CD4-positive, CD25-positive, alpha-beta regulatory T cell (primary cell): ENCODE measurements around the gene PPM1H. TPM values are rescaled to one million over a fixed set of nuclear protein-coding genes. Genes with fewer than 3 reads are reported as not detected.
"Not testable (repeated sequence)": the region's sequence is repeated elsewhere in the genome, so short reads cannot be mapped to it uniquely, and the experiment has no call there.

ENCODE experiments used
- ATAC-seq, 2 donors: fragments of 150-1000 bp; cut with Tn5 transposase; one replicate each; pipeline ENCODE4 v1.10.0; 2021; ENCODE audit warnings: low read depth in 2 of 2, moderate number of reproducible peaks in 2 of 2, moderate library complexity in 1 of 2
- DNase-seq, 3 donors: peaks; one replicate each; pipeline versions ENCODE4 v3.0.0 to v3.0.0-alpha.2; 2012 to 2022; ENCODE audit warnings: mixed read lengths in 1 of 3
- H3K27ac ChIP-seq: one replicate; pipeline ENCODE4 v1.7.0; 2013; ENCODE audit warnings: mild to moderate bottlenecking, low read length; ENCODE audit not compliant: insufficient read depth, poor library complexity, severe bottlenecking
- H3K27me3 ChIP-seq: one replicate; pipeline ENCODE4 v1.7.0; 2013; ENCODE audit warnings: low read length; ENCODE audit not compliant: control insufficient read depth, insufficient read depth
- H3K36me3 ChIP-seq: one replicate; pipeline ENCODE4 v1.7.0; 2013; ENCODE audit warnings: mild to moderate bottlenecking, low read length, moderate library complexity; ENCODE audit not compliant: control insufficient read depth, insufficient read depth
- H3K4me1 ChIP-seq: 2 replicates; pipeline ENCODE4 v1.7.0; 2013; ENCODE audit warnings: mild to moderate bottlenecking, low read length; ENCODE audit not compliant: insufficient read depth, control insufficient read depth, poor library complexity, severe bottlenecking
- H3K4me3 ChIP-seq: one replicate; pipeline ENCODE4 v1.7.0; 2013; ENCODE audit warnings: low read depth, mild to moderate bottlenecking, low read length, moderate library complexity
- H3K9me3 ChIP-seq, 2 experiments: 1 replicate in 1 of 2; 2 replicates in 1 of 2; pipeline ENCODE4 v1.7.0; 2013; ENCODE audit warnings: low read length in 2 of 2, mild to moderate bottlenecking in 1 of 2, moderate library complexity in 1 of 2; ENCODE audit not compliant: control insufficient read depth in 2 of 2
- H3K27ac Mint-ChIP-seq, 3 donors: one replicate each; pipeline ENCODE4 v1.8.0; 2020 to 2022; ENCODE audit warnings: mild to moderate bottlenecking in 3 of 3, mixed read lengths in 3 of 3, moderate library complexity in 2 of 3
- H3K27me3 Mint-ChIP-seq: one replicate; pipeline ENCODE4 v1.8.0; 2022; ENCODE audit warnings: mild to moderate bottlenecking, mixed read lengths
- H3K36me3 Mint-ChIP-seq: one replicate; pipeline ENCODE4 v1.8.0; 2020; ENCODE audit warnings: mixed read lengths
- H3K4me1 Mint-ChIP-seq, 4 donors: one replicate each; pipeline ENCODE4 v1.8.0; 2020 to 2022; ENCODE audit warnings: mixed read lengths in 4 of 4, mild to moderate bottlenecking in 1 of 4
- H3K4me3 Mint-ChIP-seq, 4 donors: one replicate each; pipeline ENCODE4 v1.8.0; 2020 to 2022; ENCODE audit warnings: mild to moderate bottlenecking in 4 of 4, mixed read lengths in 4 of 4, moderate library complexity in 3 of 4
- H3K9me3 Mint-ChIP-seq, 7 donors: one replicate each; pipeline ENCODE4 v1.8.0; 2020 to 2022; ENCODE audit warnings: mixed read lengths in 7 of 7, mild to moderate bottlenecking in 3 of 7, moderate library complexity in 2 of 7
- polyA plus RNA-seq, 4 donors: library from polyadenylated mRNA; unstranded; fragments of 300-500 nt; fragmentation: Illumina TruSeq; gene quantifications; one replicate each; pipeline ENCODE4 v1.2.3, GENCODE V29; 2021
- total RNA-seq: library from RNA; stranded (reverse); gene quantifications from one replicate; pipeline ENCODE4 v1.2.3, GENCODE V29; 2022

Gene PPM1H
- total and polyA plus RNA-seq, 5 donors from 2014 or later = 0.03 to 0.99 TPM; not detected in 3

GRCh38 chr12:62888454-62889110 is 46.4 kb downstream of the PPM1H start:
- no peak overlapping the region for H3K27ac Mint-ChIP-seq
- peaks cover 0 to 6% (median 0%) of the 10 kb centered on the region in 7 donors for H3K9me3 Mint-ChIP-seq
- H3K9me3 ChIP-seq = no peaks in the 10 kb centered on the region
- no peak for DNase-seq
- no peaks in the 10 kb centered on the region for H3K27me3 ChIP-seq
- H3K27me3 Mint-ChIP-seq = no peaks in the 10 kb centered on the region
- no peak for ATAC-seq
- no peaks in the 10 kb centered on the region for H3K36me3 ChIP-seq
- no peak overlapping the region for H3K4me3 Mint-ChIP-seq
- no peak overlapping the region for H3K4me3 ChIP-seq
- H3K4me1 Mint-ChIP-seq = no peaks in the 10 kb centered on the region
- H3K4me1 ChIP-seq = no peaks in the 10 kb centered on the region
- H3K36me3 Mint-ChIP-seq = no peaks in the 10 kb centered on the region
- H3K27ac ChIP-seq = no peak overlapping the region

- H3K9me3 Mint-ChIP-seq = peaks cover 0 to 6% (median 0%) of the 10 kb centered on the region in 7 donors
- H3K4me1 Mint-ChIP-seq = no peaks in the 10 kb centered on the region
- DNase-seq (no peak), ATAC-seq (no peak)
- H3K27ac Mint-ChIP-seq = no peak overlapping the region
- H3K4me3 Mint-ChIP-seq = no peak overlapping the region
- H3K27me3 Mint-ChIP-seq = no peaks in the 10 kb centered on the region
- no peaks in the 10 kb centered on the region for H3K36me3 Mint-ChIP-seq
- H3K27ac ChIP-seq = no peak overlapping the region
- no peaks in the 10 kb centered on the region for H3K36me3 ChIP-seq
- H3K4me1 ChIP-seq = no peaks in the 10 kb centered on the region
- no peaks in the 10 kb centered on the region for H3K27me3 ChIP-seq
- no peaks in the 10 kb centered on the region for H3K9me3 ChIP-seq
- H3K4me3 ChIP-seq = no peak overlapping the region
Observed at GRCh38 chr12:62886796-62887195, 48.2 kb downstream of the PPM1H start.

- Mint-ChIP-seq H3K9me3 (peaks cover 0 to 5% (median 0%) of the 10 kb centered on the region in 7 donors), H3K36me3 (no peaks in the 10 kb centered on the region), H3K4me3 (no peak overlapping the region), H3K27ac (no peak overlapping the region), H3K4me1 (no peaks in the 10 kb centered on the region), H3K27me3 (no peaks in the 10 kb centered on the region)
- DNase-seq (no peak), ATAC-seq (no peak)
- Histone ChIP-seq H3K4me1 (no peaks in the 10 kb centered on the region), H3K4me3 (no peak overlapping the region), H3K9me3 (no peaks in the 10 kb centered on the region), H3K36me3 (no peaks in the 10 kb centered on the region), H3K27ac (no peak overlapping the region), H3K27me3 (no peaks in the 10 kb centered on the region)
Observed at GRCh38 chr12:62885242-62885641, 49.7 kb downstream of the PPM1H start.

- not testable (repeated sequence) for DNase-seq, H3K9me3 Mint-ChIP-seq, H3K27ac Mint-ChIP-seq, H3K4me3 ChIP-seq, H3K4me1 ChIP-seq, ATAC-seq, H3K4me3 Mint-ChIP-seq, H3K27ac ChIP-seq, H3K4me1 Mint-ChIP-seq, H3K27me3 ChIP-seq, H3K9me3 ChIP-seq, H3K36me3 ChIP-seq, H3K27me3 Mint-ChIP-seq, H3K36me3 Mint-ChIP-seq
Observed at GRCh38 chr12:62884832-62885231, 50.1 kb downstream of the PPM1H start.

- Histone ChIP-seq H3K4me3 (no peak overlapping the region), H3K27me3 (no peaks in the 10 kb centered on the region), H3K4me1 (no peaks in the 10 kb centered on the region), H3K27ac (no peak overlapping the region), H3K9me3 (no peaks in the 10 kb centered on the region), H3K36me3 (no peaks in the 10 kb centered on the region)
- H3K27me3 Mint-ChIP-seq = no peaks in the 10 kb centered on the region
- no peak overlapping the region for H3K4me3 Mint-ChIP-seq
- peaks cover 0 to 4% (median 0%) of the 10 kb centered on the region in 7 donors for H3K9me3 Mint-ChIP-seq
- H3K36me3 Mint-ChIP-seq = no peaks in the 10 kb centered on the region
- ATAC-seq = no peak
- no peaks in the 10 kb centered on the region for H3K4me1 Mint-ChIP-seq
- no peak overlapping the region for H3K27ac Mint-ChIP-seq
- no peak for DNase-seq
Observed at GRCh38 chr12:62882696-62883095, 52.3 kb downstream of the PPM1H start.

- Histone ChIP-seq H3K4me1 (no peaks in the 10 kb centered on the region), H3K27ac (no peak overlapping the region), H3K4me3 (no peak overlapping the region), H3K27me3 (no peaks in the 10 kb centered on the region), H3K36me3 (no peaks in the 10 kb centered on the region), H3K9me3 (no peaks in the 10 kb centered on the region)
- H3K4me1 Mint-ChIP-seq = no peaks in the 10 kb centered on the region
- peaks cover 0 to 4% (median 1%) of the 10 kb centered on the region in 7 donors for H3K9me3 Mint-ChIP-seq
- no peaks in the 10 kb centered on the region for H3K36me3 Mint-ChIP-seq
- H3K4me3 Mint-ChIP-seq = no peak overlapping the region
- no peak overlapping the region for H3K27ac Mint-ChIP-seq
- ATAC-seq (no peak), DNase-seq (no peak)
- H3K27me3 Mint-ChIP-seq = no peaks in the 10 kb centered on the region
Observed at GRCh38 chr12:62882140-62882539, 52.8 kb downstream of the PPM1H start.

GRCh38 chr12:62879691-62880090 is 55.3 kb downstream of the PPM1H start:
- Mint-ChIP-seq H3K4me3 (no peak overlapping the region), H3K9me3 (peaks cover 0 to 4% (median under 1%) of the 10 kb centered on the region in 7 donors), H3K27ac (no peak overlapping the region), H3K36me3 (no peaks in the 10 kb centered on the region), H3K27me3 (no peaks in the 10 kb centered on the region), H3K4me1 (no peaks in the 10 kb centered on the region)
- Histone ChIP-seq H3K27ac (no peak overlapping the region), H3K27me3 (no peaks in the 10 kb centered on the region), H3K4me1 (no peaks in the 10 kb centered on the region), H3K9me3 (no peaks in the 10 kb centered on the region), H3K36me3 (no peaks in the 10 kb centered on the region), H3K4me3 (no peak overlapping the region)
- no peak for DNase-seq
- ATAC-seq = no peak

- not testable (repeated sequence) for H3K4me1 Mint-ChIP-seq, H3K9me3 ChIP-seq, DNase-seq, H3K27ac ChIP-seq, H3K4me1 ChIP-seq, H3K9me3 Mint-ChIP-seq, ATAC-seq, H3K27me3 Mint-ChIP-seq, H3K4me3 Mint-ChIP-seq, H3K4me3 ChIP-seq, H3K27me3 ChIP-seq, H3K36me3 ChIP-seq, H3K36me3 Mint-ChIP-seq, H3K27ac Mint-ChIP-seq
Observed at GRCh38 chr12:62879228-62879627, 55.7 kb downstream of the PPM1H start.
